SK-N-SH treated with all-trans-retinoic acid at 6 μM for 48 hours (cell line): ENCODE measurements around the gene ESM1.

Experiments used
- ARNTL ChIP-seq: fragments of 450-650 bp; formaldehyde crosslinking; IDR thresholded peaks from 2 replicates; pipeline ENCODE4 v1.5.0; 2020; ENCODE audit warnings: low read depth, mild to moderate bottlenecking, moderate library complexity, borderline replicate concordance
- CREB5 ChIP-seq: fragments of 250-450 bp; sonication (Bioruptor Pico); IDR thresholded peaks from 2 replicates; pipeline ENCODE4 v1.5.1; 2020; ENCODE audit warnings: low read depth, mild to moderate bottlenecking, moderate library complexity
- OSR1 ChIP-seq: fragments of 250-450 bp; sonication (Bioruptor Pico); IDR thresholded peaks from 2 replicates; pipeline ENCODE4 v1.8.0; 2022; ENCODE audit warnings: moderate library complexity, mild to moderate bottlenecking, inconsistent platforms
- SNAI2 ChIP-seq: fragments of 250-450 bp; sonication (Bioruptor Pico); IDR thresholded peaks from 2 replicates; pipeline ENCODE4 v1.5.0; 2020; ENCODE audit warnings: mild to moderate bottlenecking, moderate library complexity
- TCF4 ChIP-seq: fragments of 250-450 bp; sonication (Bioruptor Pico); IDR thresholded peaks from 2 replicates; pipeline ENCODE4 v1.8.0; 2021; ENCODE audit warnings: mild to moderate bottlenecking, moderate library complexity, borderline replicate concordance
- ZFP30 ChIP-seq: fragments of 450-650 bp; formaldehyde crosslinking; IDR thresholded peaks from 2 replicates; pipeline ENCODE4 v1.5.0; 2022; ENCODE audit warnings: mild to moderate bottlenecking, moderate library complexity
- ZNF70 ChIP-seq: fragments of 450-650 bp; formaldehyde crosslinking; IDR thresholded peaks from 2 replicates; pipeline ENCODE4 v1.5.0; 2020; ENCODE audit warnings: mild to moderate bottlenecking, moderate library complexity
- ZNF8 ChIP-seq: fragments of 450-650 bp; formaldehyde crosslinking; IDR thresholded peaks from 2 replicates; pipeline ENCODE4 v1.5.0; 2020; ENCODE audit warnings: mild to moderate bottlenecking, moderate library complexity
- TF ChIP-seq, protein P1 (sequence below): fragments of 250-450 bp; sonication (Bioruptor Pico); IDR thresholded peaks from 2 replicates; pipeline ENCODE4 v1.8.0; 2020; ENCODE audit warnings: mild to moderate bottlenecking, moderate library complexity, borderline replicate concordance

GRCh38 chr5:54944364-54944763 is 41.0 kb downstream of the ESM1 start:
- no peak for TF ChIP-seq TCF4
- TF ChIP-seq ARNTL = no peak
- no peak for TF ChIP-seq SNAI2 (CRISPR knock-in tag)
- TF ChIP-seq CREB5 (CRISPR knock-in tag) = no peak
- TF ChIP-seq ZFP30 (CRISPR knock-in tag) = no peak
- TF ChIP-seq ZNF8 (CRISPR knock-in tag) = no peak
- TF ChIP-seq ZNF70 (CRISPR knock-in tag) = no peak
- TF ChIP-seq OSR1 = no peak
- TF ChIP-seq, protein P1, sequence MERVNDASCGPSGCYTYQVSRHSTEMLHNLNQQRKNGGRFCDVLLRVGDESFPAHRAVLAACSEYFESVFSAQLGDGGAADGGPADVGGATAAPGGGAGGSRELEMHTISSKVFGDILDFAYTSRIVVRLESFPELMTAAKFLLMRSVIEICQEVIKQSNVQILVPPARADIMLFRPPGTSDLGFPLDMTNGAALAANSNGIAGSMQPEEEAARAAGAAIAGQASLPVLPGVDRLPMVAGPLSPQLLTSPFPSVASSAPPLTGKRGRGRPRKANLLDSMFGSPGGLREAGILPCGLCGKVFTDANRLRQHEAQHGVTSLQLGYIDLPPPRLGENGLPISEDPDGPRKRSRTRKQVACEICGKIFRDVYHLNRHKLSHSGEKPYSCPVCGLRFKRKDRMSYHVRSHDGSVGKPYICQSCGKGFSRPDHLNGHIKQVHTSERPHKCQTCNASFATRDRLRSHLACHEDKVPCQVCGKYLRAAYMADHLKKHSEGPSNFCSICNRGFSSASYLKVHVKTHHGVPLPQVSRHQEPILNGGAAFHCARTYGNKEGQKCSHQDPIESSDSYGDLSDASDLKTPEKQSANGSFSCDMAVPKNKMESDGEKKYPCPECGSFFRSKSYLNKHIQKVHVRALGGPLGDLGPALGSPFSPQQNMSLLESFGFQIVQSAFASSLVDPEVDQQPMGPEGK = no peak
